HG02870 (cell line): ENCODE data around the gene PGC.
"Not testable (repeated sequence)": the region's sequence is repeated elsewhere in the genome, so short reads cannot be mapped to it uniquely, and the experiment has no call there.

Experiments used
- ATAC-seq: cut with Tn5 transposase; IDR thresholded peaks from one replicate; pipeline ENCODE4 v1.9.1; 2021; ENCODE audit warnings: mild to moderate bottlenecking, moderate library complexity; ENCODE audit not compliant: unreplicated experiment

PGC gene

DNA sequence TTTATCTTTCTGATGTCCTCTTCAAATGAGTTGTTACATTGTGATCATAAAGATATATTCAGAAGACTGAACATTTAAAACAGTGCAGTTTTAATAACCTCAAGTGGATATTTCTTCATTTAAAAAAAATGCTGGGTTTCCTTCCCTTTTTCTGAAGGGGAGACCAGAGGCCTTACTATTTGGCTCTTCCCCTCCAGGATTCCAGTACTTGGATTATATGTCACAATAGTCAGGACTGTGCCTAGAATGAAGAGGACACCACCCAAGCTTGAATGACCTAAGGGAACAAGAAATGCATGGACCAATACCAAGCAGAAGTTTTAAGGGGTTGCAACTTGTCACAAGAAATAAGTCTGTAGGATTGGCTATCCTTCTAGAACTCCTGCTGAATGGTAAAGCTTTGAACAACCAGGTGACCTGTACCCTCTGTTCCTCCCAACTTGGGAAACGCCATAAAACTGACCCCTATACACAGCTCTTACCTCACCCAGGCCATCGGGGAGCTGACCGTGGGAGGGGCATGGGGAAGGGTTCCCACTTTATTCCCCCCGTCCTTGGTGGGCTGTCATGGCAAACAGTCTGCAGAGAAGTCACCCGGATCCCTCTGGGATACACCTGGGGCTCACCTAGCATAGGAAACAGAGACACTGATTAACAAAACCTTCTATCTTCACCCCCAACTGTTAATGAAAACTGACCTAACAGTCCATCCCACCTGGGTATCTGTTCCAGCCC lies 30.5 kb upstream of the PGC start:
- ATAC-seq, result no peak

DNA sequence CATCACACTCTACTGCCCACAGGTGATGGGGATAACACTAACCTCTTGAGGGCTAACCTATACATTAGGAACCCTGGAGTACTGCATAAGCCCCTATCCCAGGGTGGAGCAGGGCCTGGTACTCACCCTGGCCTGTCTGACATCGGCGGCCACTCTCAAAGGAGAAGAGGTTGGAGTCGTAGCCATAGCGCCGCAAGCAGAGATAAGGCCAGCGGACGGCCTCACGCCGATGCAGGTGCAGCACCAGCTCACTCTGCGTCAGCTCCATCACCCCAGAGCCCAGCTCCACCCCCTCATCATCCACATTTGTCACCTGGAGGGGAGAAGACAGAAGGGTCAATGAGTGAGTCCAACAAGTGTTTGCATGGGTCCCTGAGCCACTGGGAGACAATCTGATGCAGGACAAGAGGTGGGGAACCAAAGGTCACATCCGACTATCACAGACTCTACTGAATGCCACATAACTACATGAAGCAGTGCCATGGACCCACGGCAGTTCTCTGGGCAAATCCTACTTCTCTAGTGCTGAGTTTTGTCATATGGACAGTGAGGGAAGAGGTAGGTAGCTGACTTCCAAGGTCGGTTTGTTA lies 28.2 kb upstream of the PGC start:
- ATAC-seq, result no peak

DNA sequence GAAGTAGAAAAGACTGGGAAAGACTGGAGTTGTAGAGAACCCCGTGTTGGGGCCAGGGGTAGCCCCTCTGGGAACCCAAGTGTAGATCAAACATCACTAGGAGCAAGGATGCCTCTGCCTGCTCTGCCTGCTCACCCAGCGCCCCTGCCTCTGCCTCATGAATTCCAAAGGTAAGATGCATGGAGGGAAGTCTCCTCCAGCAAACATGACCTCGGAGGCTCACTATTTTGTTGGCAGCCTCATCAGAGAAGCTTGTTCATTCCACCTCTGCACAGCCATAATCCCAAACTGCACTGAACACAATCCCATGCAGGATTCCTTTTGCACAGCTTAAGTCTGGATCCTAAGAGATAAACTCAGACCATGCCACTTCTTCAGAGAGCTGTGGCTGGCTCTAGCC lies 27.6 kb upstream of the PGC start:
- ATAC-seq, result no peak

- ATAC-seq, result no peak
Observed at GRCh38 chr6:41771058-41771983, 24.1 kb upstream of the PGC start.

DNA sequence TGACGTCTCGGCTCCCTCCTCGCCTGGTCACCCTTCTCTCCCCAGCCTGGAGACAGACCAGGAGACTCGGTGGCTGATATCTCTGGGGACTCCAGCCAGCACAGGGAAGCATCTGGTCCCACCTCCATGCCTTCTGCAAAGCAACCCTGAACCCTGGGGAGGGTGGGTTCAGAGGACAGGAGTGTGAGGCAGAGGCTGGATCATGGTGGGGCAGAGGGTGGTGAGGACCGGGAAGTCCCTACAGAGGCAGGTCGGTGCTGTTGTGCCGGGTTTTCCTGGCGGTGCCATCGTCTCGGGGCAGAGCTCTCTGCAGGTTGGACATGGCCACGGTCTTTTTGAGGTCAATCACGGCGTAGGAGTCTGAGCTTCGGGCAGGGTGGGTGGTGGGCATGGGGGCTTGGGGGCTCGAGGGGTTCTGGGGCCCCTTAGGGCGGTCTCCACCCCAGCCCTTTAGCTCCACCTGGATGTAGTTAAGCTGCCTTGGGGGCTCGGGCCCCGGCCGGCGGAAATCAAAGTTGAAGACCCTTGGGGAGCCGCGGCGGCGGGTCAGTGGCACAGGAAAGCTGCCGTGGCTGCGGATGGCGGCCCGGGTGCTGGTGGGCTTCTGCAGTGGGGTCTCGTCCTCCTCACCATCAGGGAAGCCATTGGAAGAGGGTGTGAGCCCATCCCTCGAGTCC lies 23.3 kb upstream of the PGC start:
- ATAC-seq, result no peak

- ATAC-seq, result no peak
Observed at GRCh38 chr6:41769376-41769775, 22.2 kb upstream of the PGC start.

DNA sequence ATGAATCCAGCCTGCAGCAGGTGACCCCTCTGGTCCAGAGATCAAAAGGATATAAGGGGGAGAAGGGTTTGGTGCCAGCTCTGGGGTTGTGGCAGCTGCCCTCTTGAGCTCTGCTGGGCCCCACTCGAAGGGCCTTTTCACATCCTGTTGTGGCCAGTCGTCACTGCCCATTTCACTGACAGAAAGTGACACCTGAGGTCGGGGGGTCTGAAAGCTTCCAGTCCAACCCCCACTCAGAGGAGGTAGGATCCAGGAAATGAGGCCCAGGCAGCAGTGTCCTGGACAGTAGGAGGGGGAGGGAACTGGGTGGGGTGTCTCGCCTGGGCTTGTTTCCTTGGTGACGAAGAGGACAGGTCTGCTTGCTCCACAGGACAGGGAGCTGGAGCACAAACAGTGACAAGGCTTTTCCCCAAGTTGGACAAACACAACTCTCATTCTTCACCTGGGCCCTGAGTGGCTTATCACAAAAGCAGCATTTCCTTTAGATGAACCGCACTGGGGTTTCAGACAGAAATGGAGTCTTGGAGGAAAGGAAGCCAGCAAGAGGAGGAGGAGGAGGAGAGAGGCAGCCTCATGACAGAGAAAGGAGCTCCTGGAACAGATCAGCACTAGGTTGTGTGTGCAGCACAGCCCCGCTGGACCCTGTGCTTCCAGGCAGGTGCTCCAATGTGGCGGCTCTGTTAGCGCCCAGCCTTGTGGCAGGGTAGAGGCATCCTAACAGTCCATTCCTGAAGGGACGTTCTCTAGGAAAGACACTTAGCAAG lies 21.5 kb upstream of the PGC start:
- no peak for ATAC-seq

GRCh38 chr6:41767112-41767833 lies 20.1 kb upstream of the PGC start:
- ATAC-seq, result no peak

- ATAC-seq, result not testable (repeated sequence)
Observed at GRCh38 chr6:41766043-41766664, 19.0 kb upstream of the PGC start.

- no peak for ATAC-seq
Observed at GRCh38 chr6:41763470-41763869, 16.3 kb upstream of the PGC start.

DNA sequence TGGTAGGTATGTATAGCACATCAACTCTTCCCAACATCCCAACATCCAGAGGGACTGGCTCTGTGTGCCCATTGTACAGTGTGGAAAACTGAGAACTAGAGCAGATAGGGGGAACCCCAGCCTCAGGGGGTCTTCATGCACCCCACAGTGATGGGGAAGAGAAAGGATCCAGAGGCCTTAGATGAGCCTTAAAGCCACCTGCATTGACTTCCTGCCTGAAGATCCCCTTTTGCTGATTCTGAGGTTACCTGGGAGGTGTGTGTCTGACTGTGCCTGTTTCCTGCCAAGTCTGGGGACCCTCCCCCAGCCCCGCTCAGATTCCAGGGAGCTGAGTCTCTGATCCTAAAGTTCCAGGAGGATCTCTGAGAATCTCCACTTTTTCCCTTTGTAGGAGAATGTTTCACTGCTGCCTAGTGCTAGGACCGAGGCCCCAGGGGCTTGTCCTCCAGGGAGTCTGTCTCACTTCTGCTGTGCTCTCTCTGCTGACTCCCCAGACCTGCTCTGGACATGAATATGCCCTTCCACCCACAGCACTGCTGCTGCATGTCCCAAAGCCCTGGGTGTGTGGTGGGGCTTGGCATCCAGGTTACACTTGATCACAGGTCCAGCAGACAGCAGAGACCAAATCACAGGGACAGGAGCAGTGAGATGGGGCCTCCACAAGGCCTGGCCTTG lies 12.8 kb upstream of the PGC start:
- no peak for ATAC-seq

DNA sequence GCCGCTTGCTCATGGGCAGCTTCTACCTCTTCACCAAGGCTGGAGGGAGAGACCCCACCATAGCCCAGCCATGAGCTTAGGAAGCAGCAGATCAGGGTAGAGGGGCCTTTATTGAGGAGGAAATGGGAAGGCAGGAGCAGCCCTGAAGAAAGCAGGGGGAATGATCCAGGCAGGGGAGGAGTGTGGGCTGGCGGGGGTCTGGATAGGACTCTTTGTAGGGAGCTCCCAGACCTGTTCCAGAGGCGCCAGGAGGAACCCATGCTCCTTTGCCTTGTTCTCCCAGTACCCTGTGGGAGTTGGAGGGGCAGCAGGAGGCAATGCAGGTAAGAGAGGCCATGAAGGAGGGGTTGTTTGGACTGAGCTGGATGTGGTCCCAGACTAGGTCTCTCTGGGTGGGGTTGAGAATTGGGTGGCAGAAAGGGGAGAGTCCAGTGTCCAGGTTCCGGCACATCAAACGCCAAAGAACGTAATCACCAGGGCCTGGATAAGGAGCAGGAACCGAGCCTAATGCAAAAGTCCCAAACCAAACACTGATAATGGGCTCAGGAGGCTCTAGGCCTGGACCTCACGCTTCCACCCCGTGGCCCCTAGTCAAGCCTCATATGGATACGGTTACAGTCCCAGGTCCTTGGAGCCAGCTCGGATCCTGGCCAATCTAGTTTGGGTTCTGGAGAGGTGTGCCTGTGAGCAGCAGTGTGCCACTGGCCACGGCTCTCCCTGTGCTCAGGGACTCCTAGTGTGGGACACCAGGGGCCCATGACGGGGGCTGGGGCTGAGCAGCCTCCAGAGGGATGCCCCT lies 12.1 kb upstream of the PGC start:
- ATAC-seq, result no peak

GRCh38 chr6:41758641-41759035 lies 11.4 kb upstream of the PGC start:
- ATAC-seq, result no peak

- ATAC-seq, result no peak
Observed at GRCh38 chr6:41757931-41758640, 10.9 kb upstream of the PGC start.

- no peak for ATAC-seq
Observed at GRCh38 chr6:41757271-41757670, 10.1 kb upstream of the PGC start.

DNA sequence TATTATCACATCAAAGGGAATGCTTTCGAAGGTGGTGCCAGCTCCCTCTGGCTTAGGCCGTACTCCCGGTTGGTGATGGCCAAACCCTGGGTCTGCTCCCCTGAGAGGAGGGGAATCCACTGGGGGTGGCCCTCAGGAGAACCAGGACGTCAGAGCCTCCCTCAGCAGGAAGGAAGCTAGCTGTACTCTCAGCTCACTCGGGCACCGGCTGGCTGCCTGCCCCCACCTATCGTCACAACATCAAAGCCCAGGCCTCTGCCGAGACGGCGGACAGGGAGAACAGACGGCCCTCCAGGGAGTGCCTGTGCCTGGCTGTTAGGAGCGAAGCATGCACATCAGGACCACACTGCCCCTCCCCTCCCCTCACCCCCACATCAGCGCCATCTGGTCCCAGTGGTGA lies 9.2 kb upstream of the PGC start:
- no peak for ATAC-seq

DNA sequence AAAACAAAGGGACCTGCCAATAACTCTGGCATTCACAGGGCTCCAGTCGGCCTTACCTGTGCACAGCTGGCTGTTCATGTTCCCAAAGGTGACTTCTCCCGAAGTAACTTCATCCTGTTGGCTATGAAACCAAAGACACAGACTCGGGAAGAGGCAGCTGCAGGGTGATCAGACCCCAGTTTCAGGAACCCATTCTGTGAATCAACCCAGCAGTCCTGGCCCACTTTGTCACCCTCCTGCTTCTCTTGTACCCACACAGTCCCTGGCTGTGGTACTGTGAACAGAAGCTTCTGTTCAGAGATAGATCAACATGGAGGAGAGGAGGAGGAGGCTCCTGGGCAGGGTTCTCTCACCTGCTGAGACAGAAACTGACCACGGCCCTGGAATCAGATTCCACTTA lies 8.7 kb upstream of the PGC start:
- no peak for ATAC-seq
